IMR-90 (cell line): ENCODE data around the gene S100A8. TPM values are rescaled to one million over a fixed set of nuclear protein-coding genes. Genes with fewer than 3 reads are reported as not detected.

ENCODE experiments used
- ATAC-seq: fragments of 200-7000 bp; cut with Tn5 transposase; 2 replicates; pipeline ENCODE4 v1.9.1; 2020; ENCODE audit warnings: low read depth, mild to moderate bottlenecking, moderate library complexity
- BruUV-seq: library from RNA; stranded (reverse); fragments of 400-500 nt; replicated peaks from 2 replicates; lab custom pipeline; 2021; lab: Mats Ljungman, UMichigan
- CTCF ChIA-PET: fragments of 300-600 bp; formaldehyde crosslinking; extraction: SDS; loops from one replicate; lab custom pipeline; 2021; ENCODE audit warnings: antibody characterized with exemption; lab: Yijun Ruan, JAX
- POLR2A ChIA-PET: fragments of 300-600 bp; sonication (Branson Sonifier 250); formaldehyde crosslinking; loops from one replicate; lab custom pipeline; 2022; ENCODE audit warnings: antibody characterized with exemption; ENCODE audit not compliant: unreplicated experiment; lab: Charles Lee
- DNase-seq: peaks from one replicate; pipeline ENCODE4 v3.0.0; 2013
- H2AFZ ChIP-seq: replicated peaks from 2 replicates; pipeline ENCODE3; 2013; ENCODE audit warnings: low read length, mild to moderate bottlenecking; ENCODE audit not compliant: poor library complexity
- H2AK5ac ChIP-seq: 2 replicates; pipeline ENCODE4 v1.6.1; 2013; ENCODE audit warnings: low read depth, low read length, inconsistent platforms
- H2AK9ac ChIP-seq: replicated peaks from 2 replicates; pipeline ENCODE3; 2013; ENCODE audit warnings: mild to moderate bottlenecking, low read depth, low read length, moderate library complexity; ENCODE audit not compliant: poor library complexity
- H2BK120ac ChIP-seq: 2 replicates; pipeline ENCODE4 v1.6.1; 2013; ENCODE audit warnings: low read depth, low read length, inconsistent platforms
- H2BK15ac ChIP-seq: 3 replicates; pipeline ENCODE4 v1.6.1; 2013; ENCODE audit warnings: low read depth, low read length, inconsistent platforms
- H2BK20ac ChIP-seq: 2 replicates; pipeline ENCODE4 v1.6.1; 2013; ENCODE audit warnings: low read depth, mild to moderate bottlenecking, inconsistent platforms, low read length, moderate library complexity
- H2BK5ac ChIP-seq: 2 replicates; pipeline ENCODE4 v1.6.1; 2013; ENCODE audit warnings: mild to moderate bottlenecking, low read depth, low read length, inconsistent platforms; ENCODE audit not compliant: poor library complexity, severe bottlenecking
- H3K14ac ChIP-seq: replicated peaks from 2 replicates; pipeline ENCODE4 v1.6.1; 2013; ENCODE audit warnings: low read depth, low read length, inconsistent platforms
- H3K18ac ChIP-seq: 2 replicates; pipeline ENCODE4 v1.6.1; 2013; ENCODE audit warnings: low read depth, low read length, control low read depth
- H3K23ac ChIP-seq: 2 replicates; pipeline ENCODE4 v1.6.1; 2013; ENCODE audit warnings: low read depth, low read length, inconsistent platforms
- H3K27ac ChIP-seq: 2 replicates; pipeline ENCODE4 v1.5.1; 2013; ENCODE audit warnings: mild to moderate bottlenecking, control low read depth, low read length; ENCODE audit not compliant: insufficient read depth
- H3K27me3 ChIP-seq: 2 replicates; pipeline ENCODE4 v1.6.1; 2013; ENCODE audit warnings: low read length; ENCODE audit not compliant: control insufficient read depth, insufficient read depth
- H3K36me3 ChIP-seq: 2 replicates; pipeline ENCODE4 v1.6.1; 2013; ENCODE audit warnings: low read length, mixed read lengths; ENCODE audit not compliant: control insufficient read depth, insufficient read depth
- H3K4ac ChIP-seq: 2 replicates; pipeline ENCODE4 v1.6.1; 2013; ENCODE audit warnings: low read depth, low read length, inconsistent platforms
- H3K4me1 ChIP-seq: 2 replicates; pipeline ENCODE4 v1.6.1; 2013; ENCODE audit warnings: low read length, mixed read lengths; ENCODE audit not compliant: control insufficient read depth, insufficient read depth
- H3K4me2 ChIP-seq: 2 replicates; pipeline ENCODE4 v1.6.1; 2013; ENCODE audit warnings: low read depth, mild to moderate bottlenecking, control low read depth, low read length, moderate library complexity
- H3K4me3 ChIP-seq: 2 replicates; pipeline ENCODE4 v1.5.1; 2013; ENCODE audit warnings: low read depth, mild to moderate bottlenecking, control low read depth, low read length, moderate library complexity; ENCODE audit not compliant: insufficient read depth
- H3K56ac ChIP-seq: 2 replicates; pipeline ENCODE4 v1.6.1; 2013; ENCODE audit warnings: low read length, inconsistent platforms; ENCODE audit not compliant: insufficient read depth; ENCODE audit errors: extremely low read depth
- H3K79me1 ChIP-seq, 2 experiments: 2 replicates each; pipeline ENCODE4 v1.6.1; 2013; ENCODE audit warnings: low read length in 2 of 2, inconsistent platforms in 1 of 2, low read depth in 1 of 2
- H3K9ac ChIP-seq: 2 replicates; pipeline ENCODE4 v1.6.1; 2013; ENCODE audit warnings: low read depth, low read length, control low read depth
- H3K9me1 ChIP-seq: 2 replicates; pipeline ENCODE4 v1.6.1; 2013; ENCODE audit warnings: low read length, inconsistent platforms; ENCODE audit not compliant: insufficient read depth
- H3K9me3 ChIP-seq: 2 replicates; pipeline ENCODE4 v1.6.1; 2013; ENCODE audit warnings: low read length; ENCODE audit not compliant: control insufficient read depth, insufficient read depth
- H4K20me1 ChIP-seq: 2 replicates; pipeline ENCODE4 v1.6.1; 2013; ENCODE audit warnings: low read length, inconsistent platforms; ENCODE audit not compliant: insufficient read depth
- H4K5ac ChIP-seq: 2 replicates; pipeline ENCODE4 v1.6.1; 2013; ENCODE audit warnings: mild to moderate bottlenecking, low read depth, low read length, control low read depth
- H4K8ac ChIP-seq, 2 experiments: 2 replicates each; pipeline ENCODE4 v1.6.1; 2013; ENCODE audit warnings: low read depth in 2 of 2, low read length in 2 of 2, control low read depth in 1 of 2, inconsistent platforms in 1 of 2
- H4K91ac ChIP-seq: 2 replicates; pipeline ENCODE4 v1.6.1; 2013; ENCODE audit warnings: low read depth, low read length, inconsistent platforms; ENCODE audit not compliant: insufficient read depth
- BHLHE40 ChIP-seq: fragments of 150-350 bp; IDR thresholded peaks from 2 replicates; pipeline ENCODE4 v1.6.1; 2016; ENCODE audit warnings: mild to moderate bottlenecking, low read depth, low read length
- NFE2L2 ChIP-seq: fragments of 150-350 bp; IDR thresholded peaks from 2 replicates; pipeline ENCODE4 v1.6.1; 2016; ENCODE audit warnings: low read depth, mild to moderate bottlenecking, low read length
- RFX5 ChIP-seq: IDR thresholded peaks from 2 replicates; pipeline ENCODE4 v1.8.0; 2012; ENCODE audit warnings: low read depth, mild to moderate bottlenecking, low read length, moderate library complexity
- WGBS, 2 experiments: methylation state at CpG; one replicate each; pipeline versions ENCODE4 v1.1.5 to v1.1.7; 2013; ENCODE audit warnings: missing lambda C conversion rate in 2 of 2; ENCODE audit not compliant: insufficient read length in 1 of 2; ENCODE audit errors: extremely low coverage in 2 of 2; 5-methylcytosine and 5-hydroxymethylcytosine counted together
- dilution Hi-C: fragments of 300-500 bp; cut with HindIII; formaldehyde crosslinking; loops from one replicate; pipeline ENCODE4 v1.14.3; 2018; ENCODE audit warnings: low sequenced_read_pairs; ENCODE audit not compliant: unreplicated experiment
- in situ Hi-C: fragments of 300-500 bp; cut with MboI; formaldehyde crosslinking; loops from 3 replicates; pipeline ENCODE4 v1.14.3; 2019; ENCODE audit warnings: low sequenced_read_pairs, inconsistent platforms, mixed read lengths
- intact Hi-C: fragments of 100-400 bp; cut with micrococcal nuclease; formaldehyde crosslinking; loops from 2 replicates; pipeline ENCODE4 v1.10.0; 2022
- polyA plus RNA-seq, 3 experiments: library from polyadenylated mRNA; depleted of rRNA; stranded (reverse); fragments of >200 nt; gene quantifications; 2 replicates each; pipeline ENCODE4 v1.2.3, GENCODE V29; 2012; ENCODE audit warnings: low replicate concordance in 1 of 3
- total RNA-seq: library from RNA; depleted of rRNA; stranded (reverse); fragments of >200 nt; gene quantifications from 2 replicates; pipeline ENCODE4 v1.2.3, GENCODE V29; 2012
- TF ChIP-seq, protein P1 (sequence below): fragments of 150-350 bp; IDR thresholded peaks from 2 replicates; pipeline ENCODE4 v1.6.1; 2017; ENCODE audit warnings: mild to moderate bottlenecking, antibody characterized with exemption, low read length, low read depth
- TF ChIP-seq, protein P2 (sequence below): conservative IDR thresholded peaks from 2 replicates; pipeline ENCODE4 v1.5.1; 2012; ENCODE audit warnings: mild to moderate bottlenecking, low read depth, low read length, improper control_type of control experiment

The S100A8 gene
- total and polyA plus RNA-seq, 2 of the 4 experiments (the other 2 are of a cell fraction), result not detected

DNA sequence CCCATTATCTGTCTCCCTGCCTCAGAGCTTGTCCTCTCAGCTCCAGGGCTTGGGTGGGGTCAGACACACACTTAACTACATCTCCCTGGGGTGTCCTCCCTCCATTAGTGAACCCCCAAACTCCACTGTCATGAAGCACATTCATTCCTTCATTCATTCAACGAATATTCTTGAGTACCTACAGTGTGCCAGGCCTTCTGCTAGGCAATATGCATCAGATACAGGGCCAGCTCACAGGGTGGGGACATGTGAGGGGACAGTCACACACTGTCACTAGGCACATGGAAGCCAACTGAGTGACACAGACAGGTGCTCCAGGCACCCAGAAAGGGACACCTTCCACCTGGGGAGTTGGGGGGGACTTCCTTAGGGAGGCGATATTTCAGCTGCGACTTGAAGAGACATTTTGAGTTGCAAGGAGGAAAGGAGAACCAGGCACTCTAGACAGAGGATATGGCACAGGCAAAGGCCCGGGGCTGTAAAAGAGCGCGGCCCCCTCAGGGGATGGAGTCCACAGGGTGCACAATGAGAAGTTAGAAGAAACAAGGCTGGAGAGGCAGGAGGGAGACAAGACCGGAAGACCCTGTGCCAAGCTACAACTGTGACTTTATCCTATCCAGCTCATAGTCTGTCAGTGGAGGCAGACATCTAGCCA, 8.7 kb upstream of the S100A8 start:
- Histone ChIP-seq H4K20me1 (no peaks in the 10 kb centered on the region), H3K27me3 (peaks cover 7% of the 10 kb centered on the region; the same call in 1 of the 2 replicates), H3K27ac (no peak overlapping the region), H2AK5ac (no peak overlapping the region), H3K4me2 (no peak overlapping the region), H3K23ac (no peak overlapping the region), H4K5ac (no peak overlapping the region), H3K4ac (no peak overlapping the region), H3K4me1 (no peaks in the 10 kb centered on the region), H3K9ac (no peak overlapping the region), H4K8ac (no peak overlapping the region), H2AK9ac (no peak overlapping the region), H3K9me3 (no peaks in the 10 kb centered on the region), H3K36me3 (no peaks in the 10 kb centered on the region), H3K56ac (no peak overlapping the region), H2BK120ac (no peak overlapping the region), H2BK15ac (no peak overlapping the region), H3K4me3 (no peak overlapping the region), H3K79me1 (no peaks in the 10 kb centered on the region), H3K9me1 (no peaks in the 10 kb centered on the region), H3K18ac (no peak overlapping the region), H3K14ac (no peak overlapping the region), H2BK5ac (no peak overlapping the region), H2BK20ac (no peak overlapping the region), H2AFZ (no peak overlapping the region), H4K91ac (no peak overlapping the region)
- DNase-seq, result no peak
- TF ChIP-seq, protein P1, sequence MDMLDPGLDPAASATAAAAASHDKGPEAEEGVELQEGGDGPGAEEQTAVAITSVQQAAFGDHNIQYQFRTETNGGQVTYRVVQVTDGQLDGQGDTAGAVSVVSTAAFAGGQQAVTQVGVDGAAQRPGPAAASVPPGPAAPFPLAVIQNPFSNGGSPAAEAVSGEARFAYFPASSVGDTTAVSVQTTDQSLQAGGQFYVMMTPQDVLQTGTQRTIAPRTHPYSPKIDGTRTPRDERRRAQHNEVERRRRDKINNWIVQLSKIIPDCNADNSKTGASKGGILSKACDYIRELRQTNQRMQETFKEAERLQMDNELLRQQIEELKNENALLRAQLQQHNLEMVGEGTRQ, result no peak
- no peak for TF ChIP-seq BHLHE40
- TF ChIP-seq, protein P2, sequence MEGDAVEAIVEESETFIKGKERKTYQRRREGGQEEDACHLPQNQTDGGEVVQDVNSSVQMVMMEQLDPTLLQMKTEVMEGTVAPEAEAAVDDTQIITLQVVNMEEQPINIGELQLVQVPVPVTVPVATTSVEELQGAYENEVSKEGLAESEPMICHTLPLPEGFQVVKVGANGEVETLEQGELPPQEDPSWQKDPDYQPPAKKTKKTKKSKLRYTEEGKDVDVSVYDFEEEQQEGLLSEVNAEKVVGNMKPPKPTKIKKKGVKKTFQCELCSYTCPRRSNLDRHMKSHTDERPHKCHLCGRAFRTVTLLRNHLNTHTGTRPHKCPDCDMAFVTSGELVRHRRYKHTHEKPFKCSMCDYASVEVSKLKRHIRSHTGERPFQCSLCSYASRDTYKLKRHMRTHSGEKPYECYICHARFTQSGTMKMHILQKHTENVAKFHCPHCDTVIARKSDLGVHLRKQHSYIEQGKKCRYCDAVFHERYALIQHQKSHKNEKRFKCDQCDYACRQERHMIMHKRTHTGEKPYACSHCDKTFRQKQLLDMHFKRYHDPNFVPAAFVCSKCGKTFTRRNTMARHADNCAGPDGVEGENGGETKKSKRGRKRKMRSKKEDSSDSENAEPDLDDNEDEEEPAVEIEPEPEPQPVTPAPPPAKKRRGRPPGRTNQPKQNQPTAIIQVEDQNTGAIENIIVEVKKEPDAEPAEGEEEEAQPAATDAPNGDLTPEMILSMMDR, result no peak
- TF ChIP-seq NFE2L2, result no peak
- no peak for TF ChIP-seq RFX5
- ChIA-PET CTCF (interaction anchor here (1.0 kb wide), 1 partner anchor 95 kb away, joined by 5 read pairs; no protein-coding TSS in a partner anchor), POLR2A (no interaction called here)
- in situ Hi-C loops, result no loop called here
- no peak for ATAC-seq
- BruUV-seq, result no TSS peak
- dilution Hi-C loops, result no loop called here
- intact Hi-C loops, result loop anchor here (1.0 kb wide), 1 partner anchor 96 kb away; no protein-coding TSS in a partner anchor
- WGBS, 2 experiments, result 87% methylated on average over 2 of the region's 7 CpGs; no CpG with 5 or more reads in 1 of the 2 experiments
